ENCODE results near the gene SLC35G3. TPM values are rescaled to one million over a fixed set of nuclear protein-coding genes. Genes with fewer than 3 reads are reported as not detected.

Gene SLC35G3
- total RNA-seq, 4 donors from 2014 or later = not detected

DNA sequence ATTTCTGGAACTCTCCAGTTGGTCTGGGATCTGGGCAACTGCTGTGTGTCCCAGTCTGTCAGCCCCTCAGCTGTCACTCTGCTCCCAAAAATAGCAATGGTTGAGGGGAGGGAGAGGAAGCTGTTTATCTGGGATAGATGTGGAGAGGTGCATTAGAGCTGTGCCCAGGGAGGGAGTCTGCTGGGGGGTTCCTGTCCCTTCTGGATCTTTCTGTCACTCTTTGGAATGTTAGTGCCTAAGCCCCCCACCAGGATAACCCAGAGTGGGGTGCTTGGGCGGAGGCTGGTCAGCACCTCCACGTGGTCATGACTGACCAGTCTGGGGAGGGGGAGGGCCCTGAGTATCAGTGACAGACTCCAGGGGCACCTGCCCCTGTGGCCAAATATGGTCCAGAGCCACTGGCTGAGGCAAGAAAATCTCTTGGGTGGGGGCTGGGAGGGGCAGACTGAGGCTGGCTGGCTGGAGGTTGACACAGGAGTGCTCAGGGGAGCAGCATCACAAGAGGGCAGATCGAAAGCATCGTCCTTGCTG is 46.8 kb downstream of the SLC35G3 start, which contains the start of gene UNC45B:
Gene UNC45B, plus strand, starts transcription at position 443 of the 531 bp plus-strand sequence. CDS start 447 bp downstream, outside the sequence.
- intact Hi-C loops (cut with DNase I; ENCODE audit: low total_unique reads) = no loop called here
- no peak within 1 kb of the TSS for H3K27ac ChIP-seq
- H3K36me3 ChIP-seq = no peaks in the 10 kb centered on the region
- H3K9me3 ChIP-seq = no peaks in the 10 kb centered on the region
- H3K27me3 ChIP-seq = peaks cover 4% of the 10 kb centered on the region
- in situ Hi-C loops (cut with MboI; ENCODE audit: low pct_ligation_motif_present in 1 of 4, low pct_unique_long_range_greater_than_20kb in 1 of 4, low sequenced_read_pairs in 3 of 4) = loop anchor here in 1 of 4 donors (25.0 kb wide), 3 partner anchors 560 to 735 kb away; partner anchors contain the start of genes RASL10B and TMEM132E
- peaks cover 0 to 1% (median under 1%) of the 10 kb centered on the region in 4 donors for H3K4me1 ChIP-seq
- no peak for DNase-seq
- TF ChIP-seq, protein P1, sequence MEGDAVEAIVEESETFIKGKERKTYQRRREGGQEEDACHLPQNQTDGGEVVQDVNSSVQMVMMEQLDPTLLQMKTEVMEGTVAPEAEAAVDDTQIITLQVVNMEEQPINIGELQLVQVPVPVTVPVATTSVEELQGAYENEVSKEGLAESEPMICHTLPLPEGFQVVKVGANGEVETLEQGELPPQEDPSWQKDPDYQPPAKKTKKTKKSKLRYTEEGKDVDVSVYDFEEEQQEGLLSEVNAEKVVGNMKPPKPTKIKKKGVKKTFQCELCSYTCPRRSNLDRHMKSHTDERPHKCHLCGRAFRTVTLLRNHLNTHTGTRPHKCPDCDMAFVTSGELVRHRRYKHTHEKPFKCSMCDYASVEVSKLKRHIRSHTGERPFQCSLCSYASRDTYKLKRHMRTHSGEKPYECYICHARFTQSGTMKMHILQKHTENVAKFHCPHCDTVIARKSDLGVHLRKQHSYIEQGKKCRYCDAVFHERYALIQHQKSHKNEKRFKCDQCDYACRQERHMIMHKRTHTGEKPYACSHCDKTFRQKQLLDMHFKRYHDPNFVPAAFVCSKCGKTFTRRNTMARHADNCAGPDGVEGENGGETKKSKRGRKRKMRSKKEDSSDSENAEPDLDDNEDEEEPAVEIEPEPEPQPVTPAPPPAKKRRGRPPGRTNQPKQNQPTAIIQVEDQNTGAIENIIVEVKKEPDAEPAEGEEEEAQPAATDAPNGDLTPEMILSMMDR (IDR thresholded peaks at IDR 0.05) = no peak
- TF ChIP-seq EP300 (IDR thresholded peaks at IDR 0.05; ENCODE audit: low read depth) (no peak), POLR2A (IDR thresholded peaks at IDR 0.05) (no peak), POLR2AphosphoS5 (IDR thresholded peaks at IDR 0.05) (no peak)
- H3K4me3 ChIP-seq = no peak within 1 kb of the TSS
- 79% methylated on average over 4 of the region's 4 CpGs; no CpG with 5 or more reads in 1 of the 2 donors for WGBS, 2 donors (ENCODE audit: low coverage in 1 of 2)

- peaks cover 0 to 8% (median 5%) of the 10 kb centered on the region in 4 donors for H3K4me1 ChIP-seq
- H3K27ac ChIP-seq = no peak overlapping the region
- H3K4me3 ChIP-seq = no peak overlapping the region
- TF ChIP-seq, protein P1 (IDR thresholded peaks at IDR 0.05) = no peak
- WGBS, 2 donors (ENCODE audit: low coverage in 1 of 2) = 50 to 79% methylated on average over 2 to 4 of the region's 4 CpGs
- H3K36me3 ChIP-seq = no peaks in the 10 kb centered on the region
- H3K27me3 ChIP-seq = peaks cover 4% of the 10 kb centered on the region
- in situ Hi-C loops (cut with MboI; ENCODE audit: low pct_ligation_motif_present in 1 of 4, low pct_unique_long_range_greater_than_20kb in 1 of 4, low sequenced_read_pairs in 3 of 4) (loop anchor here in 1 of 4 donors (25.0 kb wide), 3 partner anchors 559 to 734 kb away; partner anchors contain the start of genes RASL10B and TMEM132E), intact Hi-C loops (cut with DNase I; ENCODE audit: low total_unique reads) (no loop called here)
- H3K9me3 ChIP-seq = no peaks in the 10 kb centered on the region
- DNase-seq = no peak
Observed at GRCh38 chr17:35146214-35146833, 47.9 kb downstream of the SLC35G3 start.

GRCh38 chr17:35144840-35145239 is 49.4 kb downstream of the SLC35G3 start:
- 66 to 78% methylated on average over 3 to 4 of the region's 4 CpGs for WGBS, 2 donors (ENCODE audit: low coverage in 1 of 2)
- Histone ChIP-seq H3K4me1 (peaks cover 0 to 18% (median 13%) of the 10 kb centered on the region in 4 donors), H3K36me3 (no peaks in the 10 kb centered on the region), H3K9me3 (no peaks in the 10 kb centered on the region), H3K4me3 (no peak overlapping the region), H3K27me3 (peaks cover 4% of the 10 kb centered on the region), H3K27ac (no peak overlapping the region)
- DNase-seq = no peak
- in situ Hi-C loops (cut with MboI; ENCODE audit: low pct_ligation_motif_present in 1 of 4, low pct_unique_long_range_greater_than_20kb in 1 of 4, low sequenced_read_pairs in 3 of 4) = loop anchor here in 1 of 4 donors (25.0 kb wide), 3 partner anchors 558 to 733 kb away; partner anchors contain the start of genes RASL10B and TMEM132E
- TF ChIP-seq POLR2AphosphoS5 (IDR thresholded peaks at IDR 0.05) (no peak), EP300 (IDR thresholded peaks at IDR 0.05; ENCODE audit: low read depth) (no peak), POLR2A (IDR thresholded peaks at IDR 0.05) (no peak)
- TF ChIP-seq, protein P1 (IDR thresholded peaks at IDR 0.05) = no peak
- intact Hi-C loops (cut with DNase I; ENCODE audit: low total_unique reads) = no loop called here

Other genes with a start within 250 kb of the SLC35G3 start
- 1 to 10 TPM in 1 of 4 donors, under 1 TPM in 1, not detected in 2; 0.96 to 1.9 TPM for gene CCT6B, start 232.9 kb downstream of the SLC35G3 start, total RNA-seq
- gene ZNF830, start 232.9 kb downstream of the SLC35G3 start, total RNA-seq = 10 to 100 TPM; 10.9 to 21.7 (median 14.1) TPM
- 10 to 100 TPM in 3 of 4 donors, 1 to 10 TPM in 1; 9.8 to 44.5 (median 23.9) TPM for gene LIG3, start 213.9 kb downstream of the SLC35G3 start, total RNA-seq
- 10 to 100 TPM; 40.6 to 75.8 (median 50.7) TPM for gene RFFL, start 130.7 kb downstream of the SLC35G3 start, total RNA-seq
- 10 to 100 TPM in 1 of 4 donors, 1 to 10 TPM in 3; 5.6 to 60.3 (median 7.8) TPM for gene RAD51D, start 74.5 kb downstream of the SLC35G3 start, total RNA-seq
- not detected for gene FNDC8, start 72.8 kb downstream of the SLC35G3 start, total RNA-seq
- 10 to 100 TPM in 1 of 4 donors, 1 to 10 TPM in 3; 4.0 to 13.2 (median 6.9) TPM for gene NLE1, start 52.1 kb downstream of the SLC35G3 start, total RNA-seq
- gene UNC45B, start 46.6 kb downstream of the SLC35G3 start, total RNA-seq = under 1 TPM in 1 of 4 donors, not detected in 3; 0.14 TPM
- 10 to 100 TPM in 1 of 4 donors, 1 to 10 TPM in 3; 2.8 to 14.0 (median 5.7) TPM for gene SLFN5, start 48.7 kb upstream of the SLC35G3 start, total RNA-seq
- gene SLFN11, start 179.2 kb upstream of the SLC35G3 start, total RNA-seq = 10 to 100 TPM in 1 of 4 donors, 1 to 10 TPM in 3; 3.0 to 18.6 (median 6.0) TPM
- gene SLFN12, start 238.1 kb upstream of the SLC35G3 start, total RNA-seq = 10 to 100 TPM in 1 of 4 donors, 1 to 10 TPM in 2, not detected in 1; 1.6 to 34.8 (median 3.5) TPM

Measured in transverse colon (tissue), 4 donors.